GM21723 (cell line): ENCODE results near the gene CACHD1.
"Not testable (repeated sequence)": the region's sequence is repeated elsewhere in the genome, so short reads cannot be mapped to it uniquely, and the experiment has no call there.

Source experiments
- ATAC-seq: cut with Tn5 transposase; IDR thresholded peaks from one replicate; pipeline ENCODE4 v1.9.1; 2021; ENCODE audit warnings: mild to moderate bottlenecking, moderate library complexity; ENCODE audit not compliant: unreplicated experiment

Gene CACHD1

DNA sequence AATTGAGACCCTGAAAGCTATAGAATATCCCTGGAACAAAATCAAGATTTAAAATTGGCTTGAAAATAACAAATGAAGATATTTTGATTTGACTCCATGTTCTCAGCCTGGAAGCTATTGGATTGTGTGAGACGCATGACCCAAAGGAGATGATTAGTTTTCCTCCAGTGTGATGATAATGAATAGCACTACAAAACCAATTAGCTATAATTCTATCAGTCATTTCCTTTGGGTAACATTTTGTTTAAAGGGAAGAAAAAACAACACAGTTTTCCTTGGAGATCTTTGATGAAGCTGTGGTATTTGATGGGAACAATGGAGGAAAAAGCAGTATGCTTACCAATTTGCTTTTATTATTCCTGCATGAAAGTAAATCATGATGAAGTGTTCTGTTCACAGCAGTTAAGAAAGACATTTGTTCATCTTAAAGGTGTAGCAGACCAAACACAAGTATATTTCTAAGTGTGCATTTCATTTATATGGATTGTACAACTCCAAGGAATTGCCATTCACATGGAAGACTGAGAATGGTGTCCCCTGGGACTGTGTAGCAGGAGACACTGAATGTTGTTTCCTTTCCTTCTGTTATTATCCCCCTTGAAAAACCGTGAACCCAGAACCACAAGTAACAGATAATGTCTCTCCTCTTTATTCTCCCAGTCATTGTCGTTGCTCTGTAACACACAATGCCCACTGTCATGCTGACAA lies 111.4 kb downstream of the CACHD1 start:
- ATAC-seq = no peak

DNA sequence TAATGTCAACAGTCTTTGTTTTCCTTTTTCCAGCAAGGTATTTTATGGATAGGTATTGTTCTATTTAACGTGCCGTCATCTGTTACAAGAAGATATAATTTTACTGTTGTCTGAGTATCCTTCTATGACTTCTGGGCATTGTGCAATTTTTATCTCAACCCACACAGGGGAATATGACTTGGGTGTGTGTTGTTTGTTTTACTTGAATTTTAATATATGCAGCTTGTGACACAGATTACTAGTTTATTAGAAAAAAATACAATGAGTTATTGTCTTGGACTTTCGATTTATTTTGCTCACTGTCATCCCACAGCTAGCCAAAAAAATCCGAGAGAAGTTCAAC lies 111.9 kb downstream of the CACHD1 start:
- no peak for ATAC-seq

- ATAC-seq = no peak
Observed at GRCh38 chr1:64584479-64584878, 114.5 kb downstream of the CACHD1 start.

DNA sequence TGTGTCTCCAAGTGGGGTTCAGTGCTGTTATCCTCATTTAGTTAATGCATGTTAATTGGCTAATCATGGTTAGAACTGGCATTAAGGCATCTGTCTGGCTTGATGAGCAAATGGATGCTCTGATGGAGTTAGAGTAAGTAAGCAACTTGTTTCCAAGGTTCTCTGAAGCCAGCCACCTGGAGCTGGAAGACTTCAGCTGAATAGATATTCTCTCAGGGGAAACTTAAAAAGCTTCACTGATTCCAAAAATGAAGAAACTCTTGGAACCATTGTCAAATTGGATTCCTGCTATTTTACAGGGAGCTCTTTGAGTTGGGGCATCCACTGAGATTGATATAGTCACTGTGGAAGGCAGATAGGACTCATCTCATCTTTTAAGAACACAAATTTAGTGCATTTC lies 118.9 kb downstream of the CACHD1 start:
- ATAC-seq = no peak

GRCh38 chr1:64590316-64590715 lies 120.4 kb downstream of the CACHD1 start:
- ATAC-seq = no peak

GRCh38 chr1:64594446-64594845 lies 124.5 kb downstream of the CACHD1 start:
- ATAC-seq = no peak

DNA sequence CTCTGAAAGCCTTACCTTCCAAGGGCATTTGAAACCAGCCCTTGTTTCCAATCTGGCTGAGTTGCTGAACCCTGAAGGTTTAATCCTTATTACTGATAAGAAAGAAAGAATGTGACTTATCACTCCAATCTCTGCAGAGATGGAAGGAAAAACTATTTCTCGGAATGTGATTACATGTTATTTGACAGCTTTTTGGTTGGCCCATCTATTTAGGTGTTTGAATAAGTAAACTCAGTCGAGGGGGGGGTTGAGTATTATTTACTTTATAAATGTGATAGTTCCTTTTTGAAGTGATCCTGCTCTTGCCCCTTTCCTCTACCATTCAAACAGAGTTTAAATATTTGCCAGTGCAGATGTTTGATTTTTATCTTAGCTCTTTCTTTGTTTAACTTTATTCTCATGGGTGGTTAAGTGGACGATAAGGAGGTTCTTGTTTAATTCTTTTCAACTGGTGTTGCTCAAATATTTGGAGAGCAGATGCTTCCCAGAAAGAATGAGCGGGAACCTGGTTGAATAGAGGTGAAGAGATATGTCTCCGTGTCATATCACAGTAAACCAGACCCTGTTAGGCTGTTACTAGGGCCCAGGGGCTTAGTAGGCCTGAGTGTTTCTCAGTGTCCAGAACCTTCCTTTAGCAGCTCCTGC lies 126.1 kb downstream of the CACHD1 start:
- ATAC-seq = no peak

DNA sequence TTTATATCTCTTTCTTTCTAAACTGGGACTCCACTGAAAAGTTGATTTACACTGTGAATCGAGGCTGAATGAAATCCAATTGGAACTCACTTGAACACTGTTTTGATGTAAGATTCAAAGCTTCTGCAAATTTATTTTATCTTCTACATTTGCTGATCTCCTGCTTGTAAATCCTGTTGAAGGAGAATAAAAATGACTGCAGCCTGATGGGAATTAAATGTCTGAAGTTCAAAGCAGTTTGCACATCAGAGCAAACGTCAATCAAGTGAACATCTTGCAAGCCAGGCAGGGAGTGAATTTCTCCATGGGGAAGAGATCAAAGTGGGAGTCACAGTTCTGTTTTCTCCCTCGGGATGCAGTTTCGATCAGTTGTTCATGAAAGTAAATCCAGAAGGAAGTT lies 127.2 kb downstream of the CACHD1 start:
- ATAC-seq = no peak

DNA sequence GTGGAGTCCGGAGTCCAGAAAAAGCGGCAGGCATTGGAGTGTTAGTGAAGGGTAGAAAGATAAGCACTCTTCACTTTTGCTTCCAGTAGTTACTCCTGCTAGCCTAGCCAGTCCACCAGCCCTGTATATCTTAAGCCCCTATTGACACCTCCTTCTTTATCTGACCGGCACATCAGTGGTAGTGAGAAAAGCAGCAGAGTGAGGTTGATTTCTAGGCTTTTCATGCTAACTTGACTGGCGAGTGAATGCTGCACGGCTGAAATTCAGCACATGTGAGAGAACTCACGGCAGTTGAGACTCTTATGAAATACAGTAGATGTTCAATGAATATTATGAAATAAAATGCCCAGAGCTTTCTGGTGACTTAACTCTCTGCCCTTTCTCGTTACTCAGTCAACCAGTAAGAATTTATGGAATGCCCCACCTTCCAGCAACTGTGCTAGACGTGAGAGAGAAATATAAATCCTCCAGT lies 128.2 kb downstream of the CACHD1 start:
- ATAC-seq = no peak

- ATAC-seq = no peak
Observed at GRCh38 chr1:64599242-64599641, 129.3 kb downstream of the CACHD1 start.

DNA sequence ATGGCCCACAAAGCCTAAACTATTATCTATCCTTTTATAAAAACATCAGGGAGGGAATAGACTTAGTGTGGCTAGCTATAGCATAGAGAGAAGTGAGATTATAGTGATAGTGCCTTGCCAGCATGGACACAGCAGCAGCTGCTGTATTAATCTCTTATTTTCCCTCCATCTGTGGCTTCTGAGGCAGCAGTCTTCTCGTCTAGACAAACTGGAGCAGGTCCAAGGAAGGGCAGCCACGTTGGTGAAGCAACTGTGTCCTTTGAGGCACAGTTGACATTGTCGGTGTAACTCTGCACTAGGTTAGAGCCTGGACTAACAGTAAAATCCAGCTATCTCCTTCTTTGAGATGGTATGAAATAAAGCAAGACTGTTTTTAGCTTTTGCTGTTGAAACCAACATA lies 131.3 kb downstream of the CACHD1 start:
- no peak for ATAC-seq

- ATAC-seq = no peak
Observed at GRCh38 chr1:64608005-64608650, 138.2 kb downstream of the CACHD1 start.

DNA sequence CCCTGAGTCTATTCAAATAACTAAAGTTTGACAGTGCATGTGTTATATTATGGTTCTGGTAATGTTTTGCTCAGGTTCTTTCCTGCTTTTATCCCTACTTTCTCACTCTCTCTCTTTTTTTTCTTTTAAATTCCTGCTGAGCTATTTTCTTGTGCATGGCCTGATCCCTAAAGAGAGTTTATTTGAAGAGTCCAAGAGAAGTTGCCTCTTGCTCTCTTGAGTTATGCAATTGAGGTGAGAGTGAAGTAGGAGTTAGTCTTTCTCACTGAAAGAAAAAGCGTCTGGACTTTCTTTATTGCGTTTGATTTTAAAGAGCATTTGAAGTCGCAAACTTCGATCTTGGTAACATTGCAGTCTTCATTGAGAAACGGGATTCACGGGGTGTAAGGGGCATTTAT lies 138.7 kb downstream of the CACHD1 start:
- ATAC-seq = no peak

DNA sequence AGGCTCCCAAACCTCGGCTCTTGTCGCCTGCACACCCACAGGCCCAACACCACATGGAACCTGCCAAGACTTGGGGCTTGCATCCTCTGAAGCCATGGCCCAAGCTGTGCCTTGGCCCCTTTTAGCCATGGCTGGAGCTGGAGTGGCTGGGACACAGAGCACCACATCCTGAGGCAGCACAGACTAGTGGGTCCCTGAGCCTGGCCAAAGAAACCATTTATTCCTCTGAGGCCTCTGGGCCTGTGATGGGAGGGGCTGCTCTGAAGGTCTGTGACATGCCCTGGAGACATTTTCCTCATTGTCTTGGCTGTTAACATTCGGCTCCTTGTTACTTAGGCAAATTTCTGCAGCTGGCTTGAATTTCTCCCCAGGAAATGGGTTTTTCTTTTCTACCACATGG lies 141.0 kb downstream of the CACHD1 start:
- ATAC-seq = not testable (repeated sequence)

DNA sequence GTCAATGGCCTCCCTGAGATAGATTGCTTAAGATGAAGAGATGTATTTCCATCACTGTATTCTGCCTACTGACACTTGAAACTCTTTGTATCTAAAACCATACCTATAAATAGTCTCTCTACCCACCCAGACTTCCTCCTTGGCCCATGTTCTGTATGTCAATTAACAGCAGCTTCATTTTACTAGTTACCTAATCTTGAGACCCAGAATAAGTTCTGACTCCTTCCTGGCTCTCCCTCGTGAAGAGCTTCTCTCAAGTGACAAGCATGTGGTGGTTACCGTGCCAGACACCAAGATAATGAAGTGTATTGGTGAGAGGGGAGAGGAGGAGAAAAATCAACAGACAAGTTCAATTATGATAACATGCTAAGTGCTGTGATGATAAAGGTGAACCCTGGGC lies 146.1 kb downstream of the CACHD1 start:
- ATAC-seq = no peak

DNA sequence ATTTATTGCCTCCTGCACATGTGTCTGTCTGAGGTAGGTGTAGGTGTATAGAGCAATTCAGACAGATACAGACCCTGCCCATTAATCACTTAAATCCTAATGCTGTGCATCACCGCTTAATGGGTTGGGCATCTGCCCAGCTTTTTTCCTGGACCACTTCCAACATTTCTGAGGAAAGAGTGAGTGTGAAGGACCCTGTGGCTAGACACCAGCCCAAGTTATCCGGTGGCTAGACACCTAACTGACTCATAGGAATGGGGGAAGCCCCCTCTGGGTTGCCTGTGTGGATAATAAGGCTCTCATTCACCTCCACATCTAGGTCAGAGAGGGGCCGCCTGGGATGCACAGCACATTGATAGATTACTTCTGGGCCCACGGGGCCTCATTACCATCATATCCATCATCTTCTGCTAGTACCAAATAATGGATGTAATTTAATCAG lies 153.8 kb downstream of the CACHD1 start:
- no peak for ATAC-seq

DNA sequence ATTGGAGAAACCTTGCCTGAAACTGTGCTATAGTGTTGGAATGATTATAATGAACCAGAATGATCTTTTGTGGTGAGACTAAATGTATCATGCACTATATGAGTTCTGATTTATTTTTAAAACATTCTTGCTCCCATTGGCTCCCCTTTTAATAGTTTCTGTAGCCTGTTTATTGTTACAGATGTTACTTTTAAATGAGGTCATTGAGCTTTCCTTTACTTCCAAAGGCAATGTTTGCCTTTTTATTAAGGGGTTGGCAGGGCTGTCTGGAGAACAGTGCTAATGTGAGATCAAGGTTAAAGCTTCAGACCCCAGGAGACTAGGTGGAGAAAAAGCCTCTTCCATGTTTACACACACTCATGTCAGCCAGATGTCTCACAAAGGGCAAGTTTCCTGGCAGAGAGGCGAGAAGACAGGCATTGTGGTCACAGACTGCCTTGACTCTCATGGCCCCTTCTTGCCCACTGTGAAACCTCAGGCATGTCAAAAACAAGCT lies 154.3 kb downstream of the CACHD1 start:
- no peak for ATAC-seq

- no peak for ATAC-seq
Observed at GRCh38 chr1:64624808-64625207, 154.9 kb downstream of the CACHD1 start.

- no peak for ATAC-seq
Observed at GRCh38 chr1:64630611-64631010, 160.7 kb downstream of the CACHD1 start.

DNA sequence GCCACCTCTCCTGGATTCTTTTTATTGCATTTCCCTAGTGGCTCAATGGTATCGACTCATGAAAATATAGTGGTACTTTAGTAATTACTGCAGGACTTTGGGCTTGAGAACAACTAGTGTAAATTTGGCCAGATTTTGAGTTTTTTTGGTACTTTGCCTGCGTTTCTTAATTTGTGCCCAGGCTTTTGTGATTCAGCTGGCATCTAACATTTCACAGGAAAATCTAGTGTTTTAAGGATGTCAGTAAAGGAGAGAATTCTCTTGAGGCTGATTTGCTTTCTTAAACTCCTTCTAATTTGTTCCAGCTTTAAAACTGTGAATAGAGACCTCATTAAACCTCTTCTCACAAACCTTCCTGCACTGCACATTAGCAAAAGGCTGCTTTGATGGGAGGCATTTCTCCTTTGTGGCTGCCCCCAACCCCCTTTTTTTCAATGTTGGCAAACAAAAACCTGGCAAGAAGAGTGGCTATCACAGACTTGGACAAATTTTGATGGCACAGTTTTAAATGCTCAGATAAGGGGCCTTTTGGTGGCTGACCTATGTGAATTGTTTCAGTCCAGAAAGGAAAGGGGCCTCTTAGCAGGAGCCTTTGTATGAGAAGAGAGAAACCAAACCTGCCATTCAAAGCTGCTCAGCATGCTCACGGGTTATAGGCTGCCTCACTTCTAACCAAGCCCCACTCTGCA lies 161.6 kb downstream of the CACHD1 start:
- ATAC-seq = no peak

DNA sequence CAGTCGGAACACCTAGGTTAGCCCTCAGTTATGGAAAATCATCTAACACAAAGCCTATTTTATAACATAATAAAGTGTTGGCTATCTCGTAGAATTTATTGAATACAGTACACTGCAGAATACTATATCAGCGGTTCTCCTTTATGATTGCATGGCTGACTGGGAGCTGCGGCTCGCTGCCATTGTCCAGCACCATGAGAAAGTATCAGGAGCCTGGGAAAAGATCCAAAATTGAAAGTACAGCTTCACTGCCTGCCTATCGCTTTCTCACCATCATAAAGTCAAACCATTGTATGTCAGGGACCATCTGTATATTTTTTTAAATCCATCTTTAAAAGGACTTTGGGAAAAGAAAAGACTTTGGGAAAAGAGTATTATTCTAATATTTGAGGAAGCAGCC lies 163.0 kb downstream of the CACHD1 start:
- no peak for ATAC-seq
